Measurements from ENCODE around the gene RPS15. TPM values are rescaled to one million over a fixed set of nuclear protein-coding genes. Genes with fewer than 3 reads are reported as not detected.
A peak's percentile ranks its signal among the peaks of the same experiment; 100 is the strongest.

Gene RPS15
- total and polyA plus RNA-seq, 10 of the 15 experiments (the other 5 are each of a cell fraction or from before 2014, with no cell fraction given): 559 to 3,158 (median 1,413) TPM

GRCh38 chr19:1395194-1396018 is 42.8 kb upstream of the RPS15 start:
- ATAC-seq (no peak), DNase-seq (ENCODE audit: low read depth, low spot score) (no peak), FAIRE-seq (no peak)
- RAD21 ChIA-PET (ENCODE audit: unreplicated experiment): no interaction called here
- H4K20me1 ChIP-seq (ENCODE audit: control insufficient read depth, insufficient read depth): no peaks in the 10 kb centered on the region
- H3K27ac ChIP-seq (ENCODE audit: control insufficient read depth, insufficient read depth): no peak overlapping the region
- SMC1A ChIA-PET (ENCODE audit: uncharacterized antibody, unreplicated experiment): no interaction called here
- POLR2A ChIA-PET: no interaction called here
- no peaks in the 10 kb centered on the region for H3K9me3 ChIP-seq (replicated peaks; ENCODE audit: control insufficient read depth, insufficient read depth, low read length)
- CTCF ChIA-PET: no interaction called here
- H3K9ac ChIP-seq (ENCODE audit: control insufficient read depth, insufficient read depth, low read length): no peak overlapping the region
- in situ Hi-C loops (cut with MboI) (no loop called here), intact Hi-C loops (cut with micrococcal nuclease; ENCODE audit: unreplicated experiment) (no loop called here)
- no peaks in the 10 kb centered on the region; the same call in 1 of the 2 replicates for H3K79me2 ChIP-seq (ENCODE audit: control insufficient read depth, insufficient read depth, low read length)
- no peak for TF ChIP-seq TCF7 (IDR thresholded peaks at IDR 0.05; ENCODE audit: borderline replicate concordance)
- peak; percentile 13; the same call in 1 of the 2 replicates for TF ChIP-seq POLR2A (IDR thresholded peaks at IDR 0.05; ENCODE audit: low read depth, low read length)
- no peak overlapping the region for H3K4me2 ChIP-seq (ENCODE audit: control insufficient read depth, insufficient read depth)
- no peaks in the 10 kb centered on the region for H3K4me1 ChIP-seq (ENCODE audit: control insufficient read depth, insufficient read depth, low read length)
- no peaks in the 10 kb centered on the region for H3K27me3 ChIP-seq (replicated peaks in 1 of 2; ENCODE audit: control insufficient read depth in 2 of 2, insufficient read depth in 2 of 2, low read length in 1 of 2)
- no TSS peak for BruUV-seq (replicated peaks)
- no peak overlapping the region for H3K4me3 ChIP-seq
- peaks cover 0 to 1% of the 10 kb centered on the region in 2 experiments for H3K36me3 ChIP-seq (ENCODE audit: control insufficient read depth in 2 of 2, insufficient read depth in 2 of 2, low read length in 1 of 2)
- 94% methylated on average over 42 of the region's 52 CpGs for WGBS (ENCODE audit: insufficient coverage, insufficient replicate concordance, low lambda C conversion rate, missing lambda C conversion rate)
- H2AFZ ChIP-seq (ENCODE audit: control insufficient read depth, low read depth, low read length): no peak overlapping the region

GRCh38 chr19:1396019-1396767 is 42.0 kb upstream of the RPS15 start:
- no peaks in the 10 kb centered on the region for H3K9me3 ChIP-seq (replicated peaks; ENCODE audit: control insufficient read depth, insufficient read depth, low read length)
- no peak overlapping the region for H3K9ac ChIP-seq (ENCODE audit: control insufficient read depth, insufficient read depth, low read length)
- no peak overlapping the region for H2AFZ ChIP-seq (ENCODE audit: control insufficient read depth, low read depth, low read length)
- no peaks in the 10 kb centered on the region for H3K27me3 ChIP-seq (replicated peaks in 1 of 2; ENCODE audit: control insufficient read depth in 2 of 2, insufficient read depth in 2 of 2, low read length in 1 of 2)
- H3K27ac ChIP-seq (ENCODE audit: control insufficient read depth, insufficient read depth): no peak overlapping the region
- SMC1A ChIA-PET (ENCODE audit: uncharacterized antibody, unreplicated experiment): no interaction called here
- H3K36me3 ChIP-seq (ENCODE audit: control insufficient read depth in 2 of 2, insufficient read depth in 2 of 2, low read length in 1 of 2): peaks cover 0 to 1% of the 10 kb centered on the region in 2 experiments
- H3K4me3 ChIP-seq: no peak overlapping the region
- in situ Hi-C loops (cut with MboI) (no loop called here), intact Hi-C loops (cut with micrococcal nuclease; ENCODE audit: unreplicated experiment) (no loop called here)
- BruUV-seq (replicated peaks): no TSS peak
- DNase-seq (ENCODE audit: low read depth, low spot score): no peak
- H3K4me2 ChIP-seq (ENCODE audit: control insufficient read depth, insufficient read depth): no peak overlapping the region
- RAD21 ChIA-PET (ENCODE audit: unreplicated experiment): interaction anchor here (1.1 kb wide), 1 partner anchor 117 kb away, joined by 3 read pairs; no protein-coding TSS in a partner anchor
- POLR2A ChIA-PET: no interaction called here
- 70% methylated on average over 25 of the region's 25 CpGs for WGBS (ENCODE audit: insufficient coverage, insufficient replicate concordance, low lambda C conversion rate, missing lambda C conversion rate)
- FAIRE-seq: no peak
- CTCF ChIA-PET: no interaction called here
- peaks cover 4% of the 10 kb centered on the region for H3K4me1 ChIP-seq (ENCODE audit: control insufficient read depth, insufficient read depth, low read length)
- TF ChIP-seq RELA (IDR thresholded peaks at IDR 0.05; ENCODE audit: borderline replicate concordance, partially characterized antibody): no peak
- TF ChIP-seq POLR2A (IDR thresholded peaks at IDR 0.05; ENCODE audit: low read depth, low read length): peak; percentile 44
- no peak for TF ChIP-seq ZBTB40 (IDR thresholded peaks at IDR 0.05; ENCODE audit: borderline replicate concordance)
- TF ChIP-seq NR2C2 (IDR thresholded peaks at IDR 0.05; ENCODE audit: borderline replicate concordance, control insufficient read depth, insufficient read length, low read depth): no peak
- no peak for ATAC-seq
- no peaks in the 10 kb centered on the region for H4K20me1 ChIP-seq (ENCODE audit: control insufficient read depth, insufficient read depth)
- H3K79me2 ChIP-seq (ENCODE audit: control insufficient read depth, insufficient read depth, low read length): no peaks in the 10 kb centered on the region; the same call in 1 of the 2 replicates
